WTC11 (cell line): Measurements from ENCODE around the gene OR12D2. TPM values are rescaled to one million over a fixed set of nuclear protein-coding genes. Genes with fewer than 3 reads are reported as not detected.
"Not testable (repeated sequence)": the region's sequence is repeated elsewhere in the genome, so short reads cannot be mapped to it uniquely, and the experiment has no call there.

Source experiments
- ATAC-seq: fragments of 200-7000 bp; cut with Tn5 transposase; 2 replicates; pipeline ENCODE4 v1.10.0; 2021; ENCODE audit warnings: mild to moderate bottlenecking, moderate library complexity
- CTCF ChIA-PET: fragments of 300-600 bp; sonication (Branson Sonifier 250); formaldehyde crosslinking; loops from one replicate; lab custom pipeline; 2021; ENCODE audit warnings: antibody characterized with exemption; lab: Charles Lee
- POLR2A ChIA-PET: fragments of 350-600 bp; sonication (Branson Sonifier 250); formaldehyde crosslinking; loops from one replicate; lab custom pipeline; 2021; ENCODE audit warnings: antibody characterized with exemption; lab: Charles Lee
- DNase-seq: peaks from one replicate; pipeline ENCODE4 v3.0.0; 2021; ENCODE audit warnings: low spot score
- H3K27ac Mint-ChIP-seq: 2 replicates; pipeline ENCODE4 v1.8.0; 2021; ENCODE audit warnings: mixed read lengths
- H3K27me3 Mint-ChIP-seq: 2 replicates; pipeline ENCODE4 v1.8.0; 2021; ENCODE audit warnings: low read depth, mild to moderate bottlenecking, moderate library complexity, mixed read lengths
- H3K36me3 Mint-ChIP-seq: 2 replicates; pipeline ENCODE4 v1.8.0; 2021; ENCODE audit warnings: mixed read lengths
- H3K4me1 Mint-ChIP-seq: 2 replicates; pipeline ENCODE4 v1.8.0; 2022; ENCODE audit warnings: mixed read lengths
- H3K4me3 Mint-ChIP-seq: 2 replicates; pipeline ENCODE4 v1.8.0; 2021; ENCODE audit warnings: mild to moderate bottlenecking, moderate library complexity, mixed read lengths
- H3K9me3 Mint-ChIP-seq: 2 replicates; pipeline ENCODE4 v1.8.0; 2021; ENCODE audit warnings: mixed read lengths
- ATF2 ChIP-seq: sonication (generic); formaldehyde crosslinking; IDR thresholded peaks from 2 replicates; pipeline ENCODE4 v1.8.1; 2022; ENCODE audit warnings: low read depth, missing genetic modification reagents, borderline replicate concordance
- NFE2L1 ChIP-seq: sonication (generic); formaldehyde crosslinking; IDR thresholded peaks from 2 replicates; pipeline ENCODE4 v1.8.1; 2023; ENCODE audit warnings: missing genetic modification reagents
- NR1H2 ChIP-seq: sonication (generic); formaldehyde crosslinking; IDR thresholded peaks from 2 replicates; pipeline ENCODE4 v1.9.0; 2021; ENCODE audit warnings: mild to moderate bottlenecking, moderate library complexity, missing genetic modification reagents
- ZBTB21 ChIP-seq: sonication (generic); formaldehyde crosslinking; IDR thresholded peaks from 2 replicates; pipeline ENCODE4 v1.8.1; 2023; ENCODE audit warnings: mild to moderate bottlenecking, missing genetic modification reagents, borderline replicate concordance
- total RNA-seq: library from RNA; stranded (reverse); gene quantifications from 3 replicates; pipeline ENCODE4 v1.2.3, GENCODE V29; 2021

OR12D2 gene
- total RNA-seq, 1 experiment from 2014 or later, result not detected

GRCh38 chr6:29442719-29443118 is 47.3 kb downstream of the OR12D2 start:
- H3K4me3 Mint-ChIP-seq, result no peak overlapping the region
- peaks cover 16% of the 10 kb centered on the region for H3K9me3 Mint-ChIP-seq
- H3K4me1 Mint-ChIP-seq, result peaks cover 18% of the 10 kb centered on the region
- ChIA-PET POLR2A (no interaction called here), CTCF (no interaction called here)
- TF ChIP-seq NR1H2 (no peak), ZBTB21 (no peak), ATF2 (CRISPR knock-in tag) (no peak), NFE2L1 (CRISPR knock-in tag) (no peak)
- peaks cover 7% of the 10 kb centered on the region for H3K36me3 Mint-ChIP-seq
- H3K27me3 Mint-ChIP-seq, result no peaks in the 10 kb centered on the region; the same call in none of the 2 replicates
- ATAC-seq, result no peak
- no peak overlapping the region for H3K27ac Mint-ChIP-seq
- DNase-seq, result no peak

- ATAC-seq, POLR2A ChIA-PET, H3K27ac Mint-ChIP-seq, H3K4me3 Mint-ChIP-seq, H3K36me3 Mint-ChIP-seq, DNase-seq, H3K27me3 Mint-ChIP-seq: not testable (repeated sequence)
- peaks cover 19% of the 10 kb centered on the region for H3K4me1 Mint-ChIP-seq
- CTCF ChIA-PET, result interaction anchor here (0.6 kb wide), 1 partner anchor 109 kb away, joined by 3 read pairs; no protein-coding TSS in a partner anchor
- peaks cover 16% of the 10 kb centered on the region for H3K9me3 Mint-ChIP-seq
Measured at GRCh38 chr6:29444031-29444430, 48.6 kb downstream of the OR12D2 start.

Other genes starting within 250 kb of the OR12D2 start
- gene OR2J2, start 224.7 kb upstream of the OR12D2 start, total RNA-seq, result not detected in 3 replicates
- gene OR14J1, start 93.9 kb upstream of the OR12D2 start, total RNA-seq, result not detected in 3 replicates
- not detected in 3 replicates for gene OR5V1, start 26.8 kb upstream of the OR12D2 start, total RNA-seq
- gene OR12D3, start 20.3 kb upstream of the OR12D2 start, total RNA-seq, result not detected in 3 replicates
- not detected in 3 replicates for gene OR12D1, start 19.3 kb downstream of the OR12D2 start, total RNA-seq
- not detected in 3 replicates for gene OR10C1, start 43.7 kb downstream of the OR12D2 start, total RNA-seq
- gene OR11A1, start 61.4 kb downstream of the OR12D2 start, total RNA-seq, result not detected in 3 replicates
- gene OR2H1, start 61.5 kb downstream of the OR12D2 start, total RNA-seq, result not detected in 3 replicates
- not detected in 3 replicates for gene MAS1L, start 92.3 kb downstream of the OR12D2 start, total RNA-seq
- 0.15 TPM in 1 of 3 replicates, not detected in the others for gene UBD, start 164.1 kb downstream of the OR12D2 start, total RNA-seq
- not detected in 3 replicates for gene OR2H2, start 189.5 kb downstream of the OR12D2 start, total RNA-seq
- gene GABBR1, start 237.6 kb downstream of the OR12D2 start, total RNA-seq, result 82.5 to 107 TPM (median 83.0 TPM) in 3 replicates